Erythroblast (primary cell): ENCODE data around the gene MRPL21.

Experiments
- GATA1 ChIP-seq: IDR thresholded peaks from 2 replicates; pipeline ENCODE4 v1.6.1; 2011; ENCODE audit warnings: low read depth, mild to moderate bottlenecking, control low read depth, low read length, moderate library complexity
- POLR2A ChIP-seq: IDR thresholded peaks from 2 replicates; pipeline ENCODE4 v1.6.1; 2011; ENCODE audit warnings: mild to moderate bottlenecking, low read length

- TF ChIP-seq POLR2A (no peak), GATA1 (no peak)
Observed at GRCh38 chr11:68948496-68948895, 44.9 kb upstream of the MRPL21 start.
